GM23248 (cell line): ENCODE results near the gene MRPL37.

ENCODE experiments used
- EZH2 ChIP-seq: fragments of 200-600 bp; sonication (generic); IDR thresholded peaks from 2 replicates; pipeline ENCODE4 v1.6.1; 2018; ENCODE audit warnings: antibody characterized with exemption, mild to moderate bottlenecking; ENCODE audit not compliant: insufficient read depth, poor library complexity, severe bottlenecking
- EZH2phosphoT487 ChIP-seq: fragments of 200-600 bp; sonication (generic); IDR thresholded peaks from 2 replicates; pipeline ENCODE4 v1.6.1; 2018; ENCODE audit warnings: antibody characterized with exemption, moderate library complexity, mild to moderate bottlenecking, low read depth; ENCODE audit not compliant: insufficient read depth

GRCh38 chr1:54158071-54158470, 41.9 kb upstream of the MRPL37 start:
- TF ChIP-seq EZH2 (no peak), EZH2phosphoT487 (no peak)
